SKM-1 (cell line): ENCODE data around the gene MEGF9.
"Not testable (repeated sequence)": the region's sequence is repeated elsewhere in the genome, so short reads cannot be mapped to it uniquely, and the experiment has no call there.

Source experiments
- DNase-seq: peaks from one replicate; lab custom pipeline; 2025; ENCODE audit not compliant: unreplicated experiment; lab: John Stamatoyannopoulos, UW

Gene MEGF9

GRCh38 chr9:120579139-120580050 lies 134.9 kb downstream of the MEGF9 start:
- no peak for DNase-seq

- no peak for DNase-seq
Observed at GRCh38 chr9:120574473-120574872, 139.8 kb downstream of the MEGF9 start.

GRCh38 chr9:120572472-120572871 lies 141.8 kb downstream of the MEGF9 start:
- DNase-seq, result no peak

GRCh38 chr9:120571443-120572257 lies 142.6 kb downstream of the MEGF9 start:
- no peak for DNase-seq

- DNase-seq, result no peak
Observed at GRCh38 chr9:120570296-120570695, 144.0 kb downstream of the MEGF9 start.

GRCh38 chr9:120569556-120569955 lies 144.7 kb downstream of the MEGF9 start:
- no peak for DNase-seq

- no peak for DNase-seq
Observed at GRCh38 chr9:120568816-120569215, 145.5 kb downstream of the MEGF9 start.

GRCh38 chr9:120567874-120568273 lies 146.4 kb downstream of the MEGF9 start:
- DNase-seq, result no peak

- no peak for DNase-seq
Observed at GRCh38 chr9:120567081-120567480, 147.2 kb downstream of the MEGF9 start.

- no peak for DNase-seq
Observed at GRCh38 chr9:120564589-120564988, 149.7 kb downstream of the MEGF9 start.

- DNase-seq, result no peak
Observed at GRCh38 chr9:120562861-120563443, 151.3 kb downstream of the MEGF9 start.

- DNase-seq, result no peak
Observed at GRCh38 chr9:120561709-120562108, 152.6 kb downstream of the MEGF9 start.

- no peak for DNase-seq
Observed at GRCh38 chr9:120559546-120559945, 154.7 kb downstream of the MEGF9 start.

GRCh38 chr9:120558454-120558853 lies 155.8 kb downstream of the MEGF9 start:
- no peak for DNase-seq

GRCh38 chr9:120557205-120557604 lies 157.1 kb downstream of the MEGF9 start:
- DNase-seq, result no peak

- no peak for DNase-seq
Observed at GRCh38 chr9:120556775-120557174, 157.5 kb downstream of the MEGF9 start.

GRCh38 chr9:120555839-120556238 lies 158.4 kb downstream of the MEGF9 start:
- peak; percentile 52 for DNase-seq

GRCh38 chr9:120552210-120552704 lies 162.0 kb downstream of the MEGF9 start:
- not testable (repeated sequence) for DNase-seq
